PC-3 (cell line): ENCODE data around the gene CHRM2. TPM values are rescaled to one million over a fixed set of nuclear protein-coding genes. Genes with fewer than 3 reads are reported as not detected.

Experiments used
- ATAC-seq: fragments of 200-7000 bp; cut with Tn5 transposase; 2 replicates; pipeline ENCODE4 v1.9.1; 2020; ENCODE audit warnings: mild to moderate bottlenecking, moderate library complexity
- BruUV-seq: library from RNA; stranded (reverse); fragments of 400-500 nt; replicated peaks from 2 replicates; lab custom pipeline; 2021; lab: Mats Ljungman, UMichigan
- CTCF ChIA-PET: fragments of 300-600 bp; sonication (Branson Sonifier 250); formaldehyde crosslinking; loops from one replicate; lab custom pipeline; 2022; ENCODE audit warnings: antibody characterized with exemption; lab: Charles Lee
- POLR2A ChIA-PET: fragments of 300-600 bp; sonication (Branson Sonifier 250); formaldehyde crosslinking; loops from one replicate; lab custom pipeline; 2022; ENCODE audit warnings: antibody characterized with exemption; ENCODE audit not compliant: unreplicated experiment; lab: Charles Lee
- DNase-seq: peaks from one replicate; pipeline ENCODE4 v3.0.0-alpha.2; 2015
- H2AFZ ChIP-seq: fragments of 300-600 bp; sonication (generic); 2 replicates; pipeline ENCODE4 v1.6.0; 2016; ENCODE audit warnings: antibody characterized with exemption, low read length
- H3F3A ChIP-seq: fragments of 300-600 bp; sonication (generic); one replicate; pipeline ENCODE4 v1.6.0; 2017; ENCODE audit warnings: antibody characterized with exemption, low read length, control low read depth, mild to moderate bottlenecking; ENCODE audit not compliant: unreplicated experiment
- H3K27ac ChIP-seq: fragments of 300-600 bp; sonication (generic); 2 replicates; pipeline ENCODE4 v1.5.1; 2016; ENCODE audit warnings: mild to moderate bottlenecking, low read length
- H3K27me3 ChIP-seq: fragments of 300-600 bp; sonication (generic); 2 replicates; pipeline ENCODE4 v1.6.1; 2016; ENCODE audit warnings: low read length, mixed read lengths
- H3K36me3 ChIP-seq: fragments of 300-600 bp; sonication (generic); 2 replicates; pipeline ENCODE4 v1.6.1; 2016; ENCODE audit warnings: low read depth, mixed run types, low read length, mixed read lengths
- H3K4me1 ChIP-seq: fragments of 300-600 bp; sonication (generic); 2 replicates; pipeline ENCODE4 v1.5.1; 2016; ENCODE audit warnings: low read length; ENCODE audit not compliant: insufficient read depth
- H3K4me2 ChIP-seq: fragments of 300-600 bp; sonication (generic); 2 replicates; pipeline ENCODE4 v1.6.0; 2016; ENCODE audit warnings: low read length
- H3K4me3 ChIP-seq: fragments of 300-600 bp; sonication (generic); 2 replicates; pipeline ENCODE4 v1.5.1; 2016; ENCODE audit warnings: mild to moderate bottlenecking, low read length, mixed read lengths
- H3K79me2 ChIP-seq: fragments of 300-600 bp; sonication (generic); 2 replicates; pipeline ENCODE4 v1.6.1; 2017; ENCODE audit warnings: low read length, mixed read lengths
- H3K9ac ChIP-seq: fragments of 300-600 bp; sonication (generic); 2 replicates; pipeline ENCODE4 v1.6.0; 2016; ENCODE audit warnings: mild to moderate bottlenecking, low read length
- H3K9me2 ChIP-seq: fragments of 300-600 bp; sonication (generic); replicated peaks from 2 replicates; pipeline ENCODE4 v1.6.1; 2016; ENCODE audit warnings: mixed run types, low read length, mixed read lengths
- H3K9me3 ChIP-seq: fragments of 300-600 bp; sonication (generic); 2 replicates; pipeline ENCODE4 v1.6.1; 2016; ENCODE audit warnings: low read length, mixed read lengths
- H4K20me1 ChIP-seq: fragments of 300-600 bp; sonication (generic); 2 replicates; pipeline ENCODE4 v1.6.1; 2016; ENCODE audit warnings: low read length, mixed read lengths
- EZH2 ChIP-seq: fragments of 300-600 bp; sonication (generic); IDR thresholded peaks from one replicate; pipeline ENCODE4 v1.6.1; 2017; ENCODE audit warnings: antibody characterized with exemption, mild to moderate bottlenecking, low read length; ENCODE audit not compliant: unreplicated experiment
- EZH2phosphoT487 ChIP-seq: fragments of 300-600 bp; sonication (generic); IDR thresholded peaks from 2 replicates; pipeline ENCODE4 v1.6.1; 2018; ENCODE audit warnings: mild to moderate bottlenecking, antibody characterized with exemption, low read length, borderline replicate concordance
- intact Hi-C: fragments of 100-400 bp; cut with micrococcal nuclease; formaldehyde crosslinking; loops from 2 replicates; pipeline ENCODE4 v1.9.0; 2023
- total RNA-seq: library from RNA; depleted of rRNA; stranded (reverse); fragments of >200 nt; gene quantifications from 2 replicates; pipeline ENCODE4 v1.2.3, GENCODE V29; 2014
- TF ChIP-seq, protein P1 (sequence below): fragments of 300-600 bp; sonication (generic); conservative IDR thresholded peaks from 2 replicates; pipeline ENCODE4 v1.5.1; 2017; ENCODE audit warnings: antibody characterized with exemption, low read depth, mild to moderate bottlenecking, low read length

The CHRM2 gene
- total RNA-seq, 1 experiment from 2014 or later: not detected

DNA sequence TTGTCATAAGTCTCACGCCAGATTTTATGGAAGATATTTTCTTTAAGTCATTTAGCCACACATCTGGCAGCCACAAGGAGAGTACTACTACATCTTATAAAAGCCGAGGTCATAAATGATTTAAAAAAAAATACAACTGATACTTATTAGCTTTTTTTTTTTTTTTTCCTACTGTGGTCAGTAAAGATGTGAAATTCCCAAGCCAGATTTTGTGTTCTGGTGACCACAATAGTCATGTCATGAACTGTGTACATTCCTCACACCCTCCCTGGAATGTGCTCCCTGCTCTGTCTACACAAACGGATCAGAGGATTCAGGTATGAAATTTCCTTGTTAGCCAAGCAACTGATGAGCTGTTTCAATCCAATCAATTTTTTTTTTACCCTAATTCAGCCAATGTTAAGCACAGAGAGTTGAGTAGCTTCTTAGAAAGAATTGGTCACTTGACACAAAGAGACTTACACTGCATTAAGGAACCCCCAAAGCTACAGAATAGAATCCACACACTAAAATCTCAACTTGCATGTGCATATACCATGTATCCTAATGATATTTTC is 54.7 kb downstream of the CHRM2 start:
- H2AFZ ChIP-seq: no peak overlapping the region
- no peak overlapping the region for H3K27ac ChIP-seq
- H3K36me3 ChIP-seq: no peaks in the 10 kb centered on the region
- H3K9me2 ChIP-seq: no peaks in the 10 kb centered on the region
- no peaks in the 10 kb centered on the region for H3F3A ChIP-seq
- no peaks in the 10 kb centered on the region for H3K4me1 ChIP-seq
- H3K9me3 ChIP-seq: no peaks in the 10 kb centered on the region
- no peak overlapping the region for H3K9ac ChIP-seq
- no TSS peak for BruUV-seq
- no peaks in the 10 kb centered on the region for H3K79me2 ChIP-seq
- ATAC-seq: peak; percentile 29; the same call in 1 of the 2 replicates
- peak; percentile 2 for DNase-seq
- intact Hi-C loops: no loop called here
- ChIA-PET CTCF (no interaction called here), POLR2A (no interaction called here)
- TF ChIP-seq, protein P1, sequence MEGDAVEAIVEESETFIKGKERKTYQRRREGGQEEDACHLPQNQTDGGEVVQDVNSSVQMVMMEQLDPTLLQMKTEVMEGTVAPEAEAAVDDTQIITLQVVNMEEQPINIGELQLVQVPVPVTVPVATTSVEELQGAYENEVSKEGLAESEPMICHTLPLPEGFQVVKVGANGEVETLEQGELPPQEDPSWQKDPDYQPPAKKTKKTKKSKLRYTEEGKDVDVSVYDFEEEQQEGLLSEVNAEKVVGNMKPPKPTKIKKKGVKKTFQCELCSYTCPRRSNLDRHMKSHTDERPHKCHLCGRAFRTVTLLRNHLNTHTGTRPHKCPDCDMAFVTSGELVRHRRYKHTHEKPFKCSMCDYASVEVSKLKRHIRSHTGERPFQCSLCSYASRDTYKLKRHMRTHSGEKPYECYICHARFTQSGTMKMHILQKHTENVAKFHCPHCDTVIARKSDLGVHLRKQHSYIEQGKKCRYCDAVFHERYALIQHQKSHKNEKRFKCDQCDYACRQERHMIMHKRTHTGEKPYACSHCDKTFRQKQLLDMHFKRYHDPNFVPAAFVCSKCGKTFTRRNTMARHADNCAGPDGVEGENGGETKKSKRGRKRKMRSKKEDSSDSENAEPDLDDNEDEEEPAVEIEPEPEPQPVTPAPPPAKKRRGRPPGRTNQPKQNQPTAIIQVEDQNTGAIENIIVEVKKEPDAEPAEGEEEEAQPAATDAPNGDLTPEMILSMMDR: no peak
- TF ChIP-seq EZH2 (no peak), EZH2phosphoT487 (no peak)
- no peaks in the 10 kb centered on the region for H4K20me1 ChIP-seq
- H3K27me3 ChIP-seq: 0 out of 2 replicates have a peak, but pooled peaks cover 6% of the 10 kb centered on the region
- H3K4me3 ChIP-seq: no peak overlapping the region
- no peak overlapping the region for H3K4me2 ChIP-seq

DNA sequence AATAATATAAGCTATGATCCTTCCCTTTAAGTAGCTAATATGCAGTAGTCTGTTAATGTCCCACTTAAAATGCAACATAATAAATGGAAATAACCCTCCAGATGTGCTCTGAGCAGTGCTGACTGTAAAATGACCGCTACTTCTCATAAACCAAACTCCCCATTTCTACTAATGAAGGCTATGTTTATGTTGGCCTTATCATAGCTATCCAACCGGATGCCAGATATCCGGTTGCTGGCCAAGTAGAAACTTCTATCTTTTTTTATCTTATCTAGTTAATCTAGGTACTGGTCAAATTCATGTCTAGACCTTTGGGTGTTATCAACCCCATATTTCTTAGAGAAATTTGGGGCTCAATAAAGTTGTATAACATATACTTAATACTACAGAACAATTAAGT is 56.6 kb downstream of the CHRM2 start:
- H3K27me3 ChIP-seq: 0 out of 2 replicates have a peak, but pooled peaks cover 6% of the 10 kb centered on the region
- no peak overlapping the region for H2AFZ ChIP-seq
- no peak for DNase-seq
- no peaks in the 10 kb centered on the region for H3K9me2 ChIP-seq
- BruUV-seq: no TSS peak
- H3F3A ChIP-seq: no peaks in the 10 kb centered on the region
- H3K4me1 ChIP-seq: no peaks in the 10 kb centered on the region
- H3K9ac ChIP-seq: no peak overlapping the region
- no peak overlapping the region for H3K4me2 ChIP-seq
- TF ChIP-seq EZH2: no peak
- TF ChIP-seq, protein P1: no peak
- TF ChIP-seq EZH2phosphoT487: no peak
- H3K27ac ChIP-seq: no peak overlapping the region
- no peak for ATAC-seq
- H3K79me2 ChIP-seq: no peaks in the 10 kb centered on the region
- H4K20me1 ChIP-seq: no peaks in the 10 kb centered on the region
- no peaks in the 10 kb centered on the region for H3K36me3 ChIP-seq
- ChIA-PET POLR2A (no interaction called here), CTCF (no interaction called here)
- no peaks in the 10 kb centered on the region for H3K9me3 ChIP-seq
- intact Hi-C loops: no loop called here
- H3K4me3 ChIP-seq: no peak overlapping the region

DNA sequence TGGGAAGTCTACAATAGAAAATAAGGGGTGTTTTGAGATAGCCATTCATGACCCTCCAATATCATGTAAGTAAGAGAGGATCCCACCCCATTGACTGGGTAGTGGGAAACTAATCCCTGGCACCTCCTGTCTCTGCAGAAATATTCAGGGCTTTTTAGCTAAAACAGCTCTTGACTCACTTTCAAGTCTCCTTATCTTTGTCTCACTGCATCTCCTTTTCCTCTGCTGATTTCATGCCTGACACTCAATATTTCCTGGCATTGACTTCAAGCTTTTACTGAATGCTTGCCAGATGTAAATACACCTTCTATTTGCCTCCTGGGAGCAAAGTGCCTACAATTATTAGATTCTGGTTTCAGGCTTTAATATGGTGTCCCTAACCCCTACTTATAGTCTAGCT is 57.1 kb downstream of the CHRM2 start:
- intact Hi-C loops: no loop called here
- no peaks in the 10 kb centered on the region for H3K9me3 ChIP-seq
- ATAC-seq: no peak
- H2AFZ ChIP-seq: no peak overlapping the region
- H3K9ac ChIP-seq: no peak overlapping the region
- TF ChIP-seq, protein P1: no peak
- TF ChIP-seq EZH2phosphoT487 (no peak), EZH2 (no peak)
- no peaks in the 10 kb centered on the region for H3K9me2 ChIP-seq
- no peaks in the 10 kb centered on the region for H3F3A ChIP-seq
- H4K20me1 ChIP-seq: no peaks in the 10 kb centered on the region
- no peak overlapping the region for H3K4me3 ChIP-seq
- 0 out of 2 replicates have a peak, but pooled peaks cover 6% of the 10 kb centered on the region for H3K27me3 ChIP-seq
- H3K4me1 ChIP-seq: no peaks in the 10 kb centered on the region
- ChIA-PET CTCF (no interaction called here), POLR2A (no interaction called here)
- no peak for DNase-seq
- no peak overlapping the region for H3K4me2 ChIP-seq
- no peaks in the 10 kb centered on the region for H3K36me3 ChIP-seq
- BruUV-seq: no TSS peak
- H3K79me2 ChIP-seq: no peaks in the 10 kb centered on the region
- H3K27ac ChIP-seq: no peak overlapping the region
